HEK293 (cell line): ENCODE measurements around the gene NELL2.
A peak's percentile ranks its signal among the peaks of the same experiment; 100 is the strongest.

Experiments used
- FEZF1 ChIP-seq: fragments of 450-650 bp; formaldehyde crosslinking; IDR thresholded peaks from 2 replicates; pipeline ENCODE4 v1.5.1; 2016; ENCODE audit warnings: missing biosample characterization, missing genetic modification characterization
- GFI1B ChIP-seq: fragments of 450-650 bp; formaldehyde crosslinking; IDR thresholded peaks from 2 replicates; pipeline ENCODE4 v1.5.1; 2016; ENCODE audit warnings: missing biosample characterization, missing genetic modification characterization
- HOXC10 ChIP-seq: sonication (generic); formaldehyde crosslinking; IDR thresholded peaks from 2 replicates; pipeline ENCODE4 v1.8.1; 2023; ENCODE audit warnings: mild to moderate bottlenecking, missing genetic modification reagents
- PRDM10 ChIP-seq: fragments of 450-650 bp; formaldehyde crosslinking; IDR thresholded peaks from 2 replicates; pipeline ENCODE4 v1.5.1; 2016; ENCODE audit warnings: missing biosample characterization, missing genetic modification characterization
- SCRT1 ChIP-seq: fragments of 450-650 bp; formaldehyde crosslinking; IDR thresholded peaks from 2 replicates; pipeline ENCODE4 v1.5.1; 2016; ENCODE audit warnings: missing biosample characterization, missing genetic modification characterization, borderline replicate concordance
- SCRT2 ChIP-seq: fragments of 450-650 bp; formaldehyde crosslinking; IDR thresholded peaks from 2 replicates; pipeline ENCODE4 v1.5.1; 2016; ENCODE audit warnings: missing biosample characterization, missing genetic modification characterization
- TRIM28 ChIP-seq: IDR thresholded peaks from 2 replicates; pipeline ENCODE4 v1.6.1; 2011; ENCODE audit warnings: low read length, control low read depth, borderline replicate concordance
- YY2 ChIP-seq: fragments of 450-650 bp; formaldehyde crosslinking; IDR thresholded peaks from 2 replicates; pipeline ENCODE4 v1.5.1; 2016; ENCODE audit warnings: missing biosample characterization, missing genetic modification characterization
- ZBTB44 ChIP-seq: fragments of 450-650 bp; IDR thresholded peaks from 2 replicates; pipeline ENCODE4 v1.5.1; 2018; ENCODE audit warnings: missing biosample characterization, mild to moderate bottlenecking, missing genetic modification characterization
- ZBTB8A ChIP-seq: fragments of 450-650 bp; formaldehyde crosslinking; IDR thresholded peaks from 2 replicates; pipeline ENCODE4 v1.5.1; 2016; ENCODE audit warnings: missing biosample characterization, missing genetic modification characterization
- ZNF140 ChIP-seq: fragments of 450-650 bp; formaldehyde crosslinking; IDR thresholded peaks from 2 replicates; pipeline ENCODE4 v1.5.1; 2016; ENCODE audit warnings: missing biosample characterization, missing genetic modification characterization
- ZNF24 ChIP-seq: fragments of 450-650 bp; formaldehyde crosslinking; IDR thresholded peaks from 2 replicates; pipeline ENCODE4 v1.5.1; 2016; ENCODE audit warnings: missing biosample characterization, missing genetic modification characterization
- ZNF302 ChIP-seq: fragments of 450-650 bp; formaldehyde crosslinking; IDR thresholded peaks from 2 replicates; pipeline ENCODE4 v1.5.1; 2016; ENCODE audit warnings: missing biosample characterization, missing genetic modification characterization, low read depth
- ZNF311 ChIP-seq: fragments of 450-650 bp; formaldehyde crosslinking; IDR thresholded peaks from 2 replicates; pipeline ENCODE4 v1.5.1; 2017; ENCODE audit warnings: missing biosample characterization, missing genetic modification characterization, borderline replicate concordance
- ZNF324 ChIP-seq: fragments of 450-650 bp; formaldehyde crosslinking; IDR thresholded peaks from 2 replicates; pipeline ENCODE4 v1.5.1; 2016; ENCODE audit warnings: missing biosample characterization, missing genetic modification characterization
- ZNF335 ChIP-seq: fragments of 450-650 bp; formaldehyde crosslinking; conservative IDR thresholded peaks from 2 replicates; pipeline ENCODE4 v1.5.1; 2016; ENCODE audit warnings: missing biosample characterization, missing genetic modification characterization
- ZNF529 ChIP-seq: fragments of 450-650 bp; formaldehyde crosslinking; IDR thresholded peaks from 2 replicates; pipeline ENCODE4 v1.5.1; 2017; ENCODE audit warnings: missing genetic modification characterization, missing biosample characterization; ENCODE audit not compliant: insufficient replicate concordance
- ZNF561 ChIP-seq: fragments of 450-650 bp; IDR thresholded peaks from 2 replicates; pipeline ENCODE4 v1.5.1; 2018; ENCODE audit warnings: missing biosample characterization, missing genetic modification characterization, borderline replicate concordance
- ZNF658 ChIP-seq: fragments of 450-650 bp; formaldehyde crosslinking; IDR thresholded peaks from 2 replicates; pipeline ENCODE4; 2016; ENCODE audit warnings: missing biosample characterization, missing genetic modification characterization
- ZNF704 ChIP-seq: fragments of 450-650 bp; formaldehyde crosslinking; IDR thresholded peaks from 2 replicates; pipeline ENCODE4 v1.5.1; 2016; ENCODE audit warnings: missing biosample characterization, missing genetic modification characterization
- ZSCAN16 ChIP-seq: fragments of 450-650 bp; formaldehyde crosslinking; IDR thresholded peaks from 2 replicates; pipeline ENCODE4 v1.5.1; 2016; ENCODE audit warnings: missing biosample characterization, missing genetic modification characterization
- TF ChIP-seq, protein P1 (sequence below): fragments of 450-650 bp; formaldehyde crosslinking; IDR thresholded peaks from 2 replicates; pipeline ENCODE4 v1.5.1; 2017; ENCODE audit warnings: missing biosample characterization, missing genetic modification characterization
- TF ChIP-seq, protein P2 (sequence below): fragments of 450-650 bp; formaldehyde crosslinking; IDR thresholded peaks from 2 replicates; pipeline ENCODE4 v1.5.1; 2016; ENCODE audit warnings: missing biosample characterization, missing genetic modification characterization
- TF ChIP-seq, protein P3 (sequence below): fragments of 450-650 bp; formaldehyde crosslinking; IDR thresholded peaks from 2 replicates; pipeline ENCODE4 v1.5.1; 2016; ENCODE audit warnings: missing biosample characterization, missing genetic modification characterization

NELL2 gene

DNA sequence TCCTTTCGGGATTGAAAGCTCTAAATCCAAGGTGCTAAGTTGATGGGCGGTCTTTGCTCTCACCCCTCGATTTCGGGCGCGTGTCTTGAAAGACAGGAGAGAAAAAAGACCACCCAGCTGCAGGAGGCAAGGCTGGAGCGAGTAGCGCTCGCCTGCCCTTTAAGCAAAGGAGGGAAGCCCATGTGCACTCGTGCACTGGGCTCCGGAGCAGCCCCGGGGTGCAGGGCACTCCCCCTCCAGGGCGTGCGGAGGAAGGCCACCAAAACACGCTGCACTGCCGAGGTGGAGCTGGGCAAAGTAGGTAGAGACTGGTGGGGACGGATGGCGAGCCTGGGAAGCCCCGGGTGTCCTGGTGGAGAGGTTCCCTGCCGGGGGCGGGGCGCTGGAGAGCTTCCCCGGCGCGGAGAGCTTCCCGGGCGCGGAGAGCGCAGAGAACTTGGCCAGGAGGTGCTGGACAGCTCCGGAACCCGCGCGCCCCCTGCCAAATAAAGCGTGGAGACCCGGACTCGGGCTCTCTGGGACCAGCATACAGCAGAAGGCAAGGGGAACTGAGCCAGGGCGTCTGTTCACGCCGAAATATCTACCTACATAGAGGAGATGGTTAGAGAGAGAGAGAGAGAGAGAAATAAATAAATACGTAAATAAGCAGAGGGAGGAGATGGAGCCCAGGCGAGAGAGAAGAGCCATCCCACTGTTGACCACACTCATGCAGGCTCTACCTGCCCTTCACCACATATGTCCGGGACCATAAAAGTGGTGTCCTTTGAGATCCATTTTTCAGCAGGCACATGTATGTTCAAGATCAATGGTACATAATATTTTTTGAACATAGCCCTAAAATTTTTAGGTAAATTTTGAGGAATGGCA, 662 bp upstream of the NELL2 start (continued):
- TF ChIP-seq ZNF311 (tag by site-specific recombination) (no peak), SCRT2 (tag by site-specific recombination) (no peak), HOXC10 (CRISPR knock-in tag) (no peak), ZNF529 (no peak), ZSCAN16 (tag by site-specific recombination) (no peak), ZNF324 (no peak), ZNF561 (tag by site-specific recombination) (0 out of 2 replicates have a peak, but pooled peaks have one; percentile 71), ZNF335 (tag by site-specific recombination) (peak; percentile 86), ZNF704 (no peak), TRIM28 (no peak), ZBTB44 (tag by site-specific recombination) (no peak), SCRT1 (tag by site-specific recombination) (no peak), GFI1B (tag by site-specific recombination) (no peak), ZNF302 (tag by site-specific recombination) (no peak), PRDM10 (tag by site-specific recombination) (peak; percentile 72), YY2 (tag by site-specific recombination) (no peak), ZNF140 (tag by site-specific recombination) (no peak), FEZF1 (no peak), ZNF658 (tag by site-specific recombination) (no peak), ZNF24 (tag by site-specific recombination) (no peak), ZBTB8A (peak; percentile 96)
- TF ChIP-seq, protein P1, sequence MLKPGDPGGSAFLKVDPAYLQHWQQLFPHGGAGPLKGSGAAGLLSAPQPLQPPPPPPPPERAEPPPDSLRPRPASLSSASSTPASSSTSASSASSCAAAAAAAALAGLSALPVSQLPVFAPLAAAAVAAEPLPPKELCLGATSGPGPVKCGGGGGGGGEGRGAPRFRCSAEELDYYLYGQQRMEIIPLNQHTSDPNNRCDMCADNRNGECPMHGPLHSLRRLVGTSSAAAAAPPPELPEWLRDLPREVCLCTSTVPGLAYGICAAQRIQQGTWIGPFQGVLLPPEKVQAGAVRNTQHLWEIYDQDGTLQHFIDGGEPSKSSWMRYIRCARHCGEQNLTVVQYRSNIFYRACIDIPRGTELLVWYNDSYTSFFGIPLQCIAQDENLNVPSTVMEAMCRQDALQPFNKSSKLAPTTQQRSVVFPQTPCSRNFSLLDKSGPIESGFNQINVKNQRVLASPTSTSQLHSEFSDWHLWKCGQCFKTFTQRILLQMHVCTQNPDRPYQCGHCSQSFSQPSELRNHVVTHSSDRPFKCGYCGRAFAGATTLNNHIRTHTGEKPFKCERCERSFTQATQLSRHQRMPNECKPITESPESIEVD (tag by site-specific recombination), result no peak
- TF ChIP-seq, protein P2, sequence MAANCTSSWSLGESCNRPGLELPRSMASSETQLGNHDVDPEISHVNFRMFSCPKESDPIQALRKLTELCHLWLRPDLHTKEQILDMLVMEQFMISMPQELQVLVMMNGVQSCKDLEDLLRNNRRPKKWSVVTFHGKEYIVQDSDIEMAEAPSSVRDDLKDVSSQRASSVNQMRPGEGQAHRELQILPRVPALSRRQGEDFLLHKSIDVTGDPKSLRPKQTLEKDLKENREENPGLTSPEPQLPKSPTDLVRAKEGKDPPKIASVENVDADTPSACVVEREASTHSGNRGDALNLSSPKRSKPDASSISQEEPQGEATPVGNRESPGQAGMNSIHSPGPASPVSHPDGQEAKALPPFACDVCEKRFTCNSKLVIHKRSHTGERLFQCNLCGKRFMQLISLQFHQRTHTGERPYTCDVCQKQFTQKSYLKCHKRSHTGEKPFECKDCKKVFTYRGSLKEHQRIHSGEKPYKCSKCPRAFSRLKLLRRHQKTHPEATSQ (tag by site-specific recombination), result no peak; the same call in 1 of the 2 replicates
- TF ChIP-seq, protein P3, sequence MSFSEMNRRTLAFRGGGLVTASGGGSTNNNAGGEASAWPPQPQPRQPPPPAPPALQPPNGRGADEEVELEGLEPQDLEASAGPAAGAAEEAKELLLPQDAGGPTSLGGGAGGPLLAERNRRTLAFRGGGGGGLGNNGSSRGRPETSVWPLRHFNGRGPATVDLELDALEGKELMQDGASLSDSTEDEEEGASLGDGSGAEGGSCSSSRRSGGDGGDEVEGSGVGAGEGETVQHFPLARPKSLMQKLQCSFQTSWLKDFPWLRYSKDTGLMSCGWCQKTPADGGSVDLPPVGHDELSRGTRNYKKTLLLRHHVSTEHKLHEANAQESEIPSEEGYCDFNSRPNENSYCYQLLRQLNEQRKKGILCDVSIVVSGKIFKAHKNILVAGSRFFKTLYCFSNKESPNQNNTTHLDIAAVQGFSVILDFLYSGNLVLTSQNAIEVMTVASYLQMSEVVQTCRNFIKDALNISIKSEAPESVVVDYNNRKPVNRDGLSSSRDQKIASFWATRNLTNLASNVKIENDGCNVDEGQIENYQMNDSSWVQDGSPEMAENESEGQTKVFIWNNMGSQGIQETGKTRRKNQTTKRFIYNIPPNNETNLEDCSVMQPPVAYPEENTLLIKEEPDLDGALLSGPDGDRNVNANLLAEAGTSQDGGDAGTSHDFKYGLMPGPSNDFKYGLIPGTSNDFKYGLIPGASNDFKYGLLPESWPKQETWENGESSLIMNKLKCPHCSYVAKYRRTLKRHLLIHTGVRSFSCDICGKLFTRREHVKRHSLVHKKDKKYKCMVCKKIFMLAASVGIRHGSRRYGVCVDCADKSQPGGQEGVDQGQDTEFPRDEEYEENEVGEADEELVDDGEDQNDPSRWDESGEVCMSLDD, result peak; percentile 90
